Activated CD4-positive, alpha-beta T cell treated with anti-CD3 and anti-CD28 coated beads for 1 hour (primary cell): ENCODE measurements around the gene IGF2BP2.
A peak's percentile ranks its signal among the peaks of the same experiment; 100 is the strongest.
"Not testable (repeated sequence)": the region's sequence is repeated elsewhere in the genome, so short reads cannot be mapped to it uniquely, and the experiment has no call there.

Source experiments
- DNase-seq: peaks from one replicate; pipeline ENCODE4 v3.0.0-alpha.2; 2020

The IGF2BP2 gene

GRCh38 chr3:185825006-185825638 is at the start of gene IGF2BP2:
Gene IGF2BP2, minus strand, starts transcription at chr3:185825042. Its CDS starts 82 bp downstream, at chr3:185824960.
- DNase-seq, result peak; percentile 24

GRCh38 chr3:185874119-185874518 is 49.3 kb upstream of the IGF2BP2 start:
- DNase-seq, result no peak

- DNase-seq, result no peak
Measured at GRCh38 chr3:185867650-185868049, 42.8 kb upstream of the IGF2BP2 start.

GRCh38 chr3:185866995-185867394 is 42.2 kb upstream of the IGF2BP2 start:
- no peak for DNase-seq

GRCh38 chr3:185866555-185866954 is 41.7 kb upstream of the IGF2BP2 start:
- DNase-seq, result no peak

- no peak for DNase-seq
Measured at GRCh38 chr3:185865247-185865646, 40.4 kb upstream of the IGF2BP2 start.

- no peak for DNase-seq
Measured at GRCh38 chr3:185864767-185865166, 39.9 kb upstream of the IGF2BP2 start.

- DNase-seq, result no peak
Measured at GRCh38 chr3:185862920-185863319, 38.1 kb upstream of the IGF2BP2 start.

- no peak for DNase-seq
Measured at GRCh38 chr3:185859294-185859972, 34.6 kb upstream of the IGF2BP2 start.

GRCh38 chr3:185858502-185859225 is 33.8 kb upstream of the IGF2BP2 start:
- DNase-seq, result no peak

GRCh38 chr3:185857208-185857607 is 32.4 kb upstream of the IGF2BP2 start:
- DNase-seq, result no peak

- no peak for DNase-seq
Measured at GRCh38 chr3:185856652-185857051, 31.8 kb upstream of the IGF2BP2 start.

GRCh38 chr3:185853771-185854170 is 28.9 kb upstream of the IGF2BP2 start:
- DNase-seq, result not testable (repeated sequence)

- DNase-seq, result no peak
Measured at GRCh38 chr3:185852635-185853034, 27.8 kb upstream of the IGF2BP2 start.

- no peak for DNase-seq
Measured at GRCh38 chr3:185851959-185852358, 27.1 kb upstream of the IGF2BP2 start.

GRCh38 chr3:185851046-185851445 is 26.2 kb upstream of the IGF2BP2 start:
- DNase-seq, result no peak

GRCh38 chr3:185847506-185847905 is 22.7 kb upstream of the IGF2BP2 start:
- DNase-seq, result no peak

GRCh38 chr3:185846037-185846436 is 21.2 kb upstream of the IGF2BP2 start:
- DNase-seq, result no peak

- no peak for DNase-seq
Measured at GRCh38 chr3:185844051-185844450, 19.2 kb upstream of the IGF2BP2 start.

GRCh38 chr3:185843635-185844034 is 18.8 kb upstream of the IGF2BP2 start:
- DNase-seq, result no peak

GRCh38 chr3:185843126-185843525 is 18.3 kb upstream of the IGF2BP2 start:
- no peak for DNase-seq

- DNase-seq, result no peak
Measured at GRCh38 chr3:185842241-185842640, 17.4 kb upstream of the IGF2BP2 start.

GRCh38 chr3:185838417-185838989 is 13.7 kb upstream of the IGF2BP2 start:
- DNase-seq, result not testable (repeated sequence)

- DNase-seq, result no peak
Measured at GRCh38 chr3:185837414-185837813, 12.6 kb upstream of the IGF2BP2 start.
